CD4-positive, alpha-beta T cell treated with Interleukin-6 at 100 ng/mL for 8 hours (primary cell): Measurements from ENCODE around the gene CCDC68.

Source experiments
- DNase-seq: peaks from one replicate; pipeline ENCODE4 v3.0.0-alpha.2; 2020; ENCODE audit warnings: mixed read lengths, low spot score

The CCDC68 gene

DNA sequence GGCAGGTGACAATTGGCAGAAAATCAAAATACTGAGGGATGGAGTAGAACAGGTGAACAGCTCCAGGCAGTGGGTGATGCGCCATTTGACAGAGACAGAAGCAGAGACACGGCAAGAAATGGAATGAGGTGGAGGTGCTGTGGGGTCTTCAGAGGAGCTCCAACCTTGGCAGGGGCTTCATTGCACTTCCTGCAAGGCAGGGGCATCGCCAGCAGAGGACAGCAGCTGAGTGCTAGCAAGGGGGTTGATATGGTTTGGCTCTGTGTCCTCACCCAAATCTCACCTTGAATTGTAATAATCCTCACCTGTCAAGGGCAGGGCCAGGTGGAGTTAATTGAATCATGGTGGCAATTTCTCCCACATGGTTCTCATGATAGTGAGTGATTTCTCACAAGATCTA, 42.8 kb downstream of the CCDC68 start:
- DNase-seq: no peak

DNA sequence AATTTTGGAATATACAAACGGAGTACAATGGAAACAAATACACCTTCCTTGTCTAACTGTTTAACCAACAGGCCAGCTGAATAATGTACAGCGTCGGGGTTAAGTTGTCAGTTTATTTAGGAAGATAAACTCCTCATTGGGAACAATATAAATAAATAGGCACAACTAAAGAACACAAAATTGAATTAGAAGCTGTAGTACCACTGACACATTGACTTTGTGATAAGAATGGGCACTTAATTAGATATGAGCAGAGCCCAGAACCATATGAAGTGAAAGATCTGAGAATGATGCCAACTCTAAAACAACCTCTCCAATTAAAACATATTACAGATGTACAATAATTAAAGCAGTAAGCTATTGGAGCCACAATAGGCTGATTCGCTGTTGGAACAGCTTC, 44.4 kb downstream of the CCDC68 start:
- no peak for DNase-seq

DNA sequence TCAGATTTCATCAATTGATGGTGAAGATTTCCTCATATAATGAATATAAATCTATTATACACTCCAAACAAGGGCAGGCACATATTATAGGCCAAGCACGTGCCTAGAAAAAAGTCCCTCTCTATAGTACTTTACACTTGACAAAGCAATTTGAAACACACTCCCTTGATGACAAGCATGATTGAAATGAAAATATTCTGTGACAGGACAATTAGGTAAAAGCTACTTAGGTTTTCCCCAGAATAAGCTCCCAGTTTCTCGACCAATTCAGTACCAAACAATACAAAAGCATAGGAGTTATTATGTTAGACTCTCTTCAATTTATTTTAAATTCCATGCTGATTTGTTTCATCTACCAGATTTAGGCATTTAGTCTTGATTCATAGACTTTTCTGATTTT, 47.7 kb downstream of the CCDC68 start:
- no peak for DNase-seq

DNA sequence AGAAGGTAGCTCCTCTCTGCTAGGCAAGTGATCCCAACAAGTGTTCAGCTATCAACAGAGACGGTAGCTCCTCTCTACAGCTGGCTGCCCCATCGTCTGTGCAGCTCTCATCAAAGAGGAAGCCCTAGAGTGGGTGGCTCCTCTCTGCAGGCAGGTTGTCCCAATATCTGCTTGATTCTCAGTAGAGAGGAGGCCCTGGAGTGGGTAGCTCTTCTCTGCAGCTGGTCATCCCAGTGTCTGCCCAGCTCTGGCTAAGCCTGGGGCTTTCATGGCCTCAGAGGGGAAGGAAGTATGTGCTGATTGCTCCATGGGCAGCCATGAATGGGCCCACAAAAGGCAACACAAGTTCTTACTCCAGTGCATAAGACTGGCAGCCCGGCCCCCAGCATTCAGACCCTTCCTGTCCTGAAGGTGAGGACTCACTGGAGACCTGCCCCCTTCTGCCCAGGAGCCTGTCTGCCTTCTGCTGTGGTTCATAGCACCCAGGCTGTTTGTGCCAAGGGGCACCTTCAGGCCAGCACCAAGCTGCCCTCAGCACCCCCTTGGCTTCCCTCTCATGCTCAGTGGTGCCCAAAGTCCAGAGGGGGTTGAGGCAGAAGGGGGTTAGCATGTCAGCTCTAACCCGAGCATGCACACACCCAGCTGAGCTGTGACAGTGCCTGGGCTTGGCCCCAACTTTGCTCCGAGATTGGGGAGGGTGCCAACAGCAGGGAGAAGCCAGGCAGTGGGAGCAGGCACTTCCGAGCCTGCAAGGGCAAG, 48.9 kb downstream of the CCDC68 start:
- DNase-seq: no peak

DNA sequence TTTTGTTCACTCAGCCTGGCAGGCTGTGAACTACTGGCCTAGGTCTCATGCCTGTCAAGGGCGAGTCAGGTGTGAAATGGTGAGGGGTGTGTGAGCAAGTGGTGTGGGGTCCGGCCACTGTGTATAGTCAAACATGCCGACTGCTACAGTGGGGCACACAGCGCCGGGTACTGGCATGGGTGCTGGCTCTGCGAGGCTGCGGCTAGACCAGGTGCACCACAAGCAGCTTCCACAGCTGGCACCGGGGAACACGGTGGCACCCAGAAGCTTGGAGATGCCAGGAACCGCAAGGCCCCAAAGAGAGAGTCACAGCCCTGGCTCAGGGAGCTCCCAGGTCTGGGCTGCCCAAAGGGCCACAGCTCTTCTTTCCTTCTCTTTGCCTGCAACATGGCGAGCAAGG, 49.7 kb downstream of the CCDC68 start:
- DNase-seq: no peak

DNA sequence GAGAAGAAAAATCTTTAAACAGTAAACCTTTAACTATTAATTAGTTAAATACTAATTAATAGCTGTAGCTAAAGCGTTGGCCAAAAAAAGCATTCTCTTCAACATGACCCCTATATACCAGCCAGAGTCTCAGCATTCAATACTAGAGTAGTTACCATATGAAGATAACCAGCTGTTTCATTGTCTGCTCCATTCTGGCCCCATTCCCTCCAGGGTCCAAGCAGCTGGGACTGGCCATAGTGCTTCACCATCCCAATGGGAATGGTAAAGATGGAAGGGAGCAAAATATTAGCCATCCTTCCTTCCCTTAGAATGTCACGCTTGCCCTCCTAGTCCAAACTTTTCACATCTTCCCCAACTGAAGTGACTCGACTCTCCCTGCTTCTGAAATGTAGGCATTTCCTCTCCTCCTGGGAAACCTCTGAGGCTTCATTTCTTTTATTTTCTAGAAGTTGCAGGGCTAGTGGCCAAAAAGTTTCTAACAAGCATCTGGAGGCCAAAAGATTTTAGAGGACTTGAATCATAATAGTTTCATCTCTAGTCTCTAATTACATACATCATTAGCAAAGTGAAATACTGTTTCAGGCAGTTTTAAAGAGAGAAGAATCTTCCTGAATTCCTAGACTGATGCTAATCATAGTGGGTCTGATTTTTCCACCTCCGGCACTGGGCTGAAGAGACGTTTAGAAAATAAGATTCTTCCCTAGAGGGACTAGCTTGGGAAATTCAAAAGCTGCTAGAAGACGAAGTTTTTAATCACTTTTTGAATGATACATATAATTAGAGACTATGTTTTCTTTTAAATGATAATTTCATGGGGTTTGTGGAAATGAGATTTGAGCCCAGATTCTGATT, 52.7 kb downstream of the CCDC68 start:
- DNase-seq: no peak

DNA sequence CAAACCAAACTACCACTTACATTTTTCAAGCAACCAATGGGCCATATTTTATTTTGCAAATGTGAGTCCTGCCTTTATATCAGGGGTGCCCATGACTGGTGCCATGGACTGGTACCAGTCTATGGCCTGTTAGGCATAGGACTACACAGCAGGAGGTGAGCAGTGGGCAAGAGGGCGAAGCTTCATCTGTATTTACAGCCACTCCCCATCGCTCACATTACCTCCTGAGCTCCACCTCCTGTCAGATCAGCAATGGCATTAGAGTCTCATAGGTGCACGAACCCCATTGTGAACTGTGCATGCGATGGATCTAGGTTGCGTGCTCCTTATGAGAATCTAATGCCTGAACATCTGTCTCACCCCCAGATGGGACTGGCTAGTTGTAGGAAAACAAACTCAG, 53.6 kb downstream of the CCDC68 start:
- no peak for DNase-seq

DNA sequence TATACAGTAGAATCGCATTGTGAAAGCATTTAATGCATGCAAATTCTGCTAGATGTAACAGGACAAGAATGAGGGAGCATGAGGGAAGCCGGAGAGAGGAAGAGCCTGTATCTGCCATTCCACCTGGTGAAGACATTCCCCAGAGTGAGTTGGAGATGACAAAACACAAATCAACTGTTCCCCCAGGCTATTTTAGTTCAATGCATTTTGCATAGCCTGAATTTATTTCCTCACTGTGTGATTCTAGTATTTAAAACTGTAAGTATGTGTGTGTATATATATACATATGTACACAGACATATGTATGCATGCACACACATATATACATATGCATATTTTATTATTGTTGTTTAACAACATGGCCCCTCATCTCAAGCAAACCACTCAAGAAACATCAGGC, 54.7 kb downstream of the CCDC68 start:
- DNase-seq: no peak

DNA sequence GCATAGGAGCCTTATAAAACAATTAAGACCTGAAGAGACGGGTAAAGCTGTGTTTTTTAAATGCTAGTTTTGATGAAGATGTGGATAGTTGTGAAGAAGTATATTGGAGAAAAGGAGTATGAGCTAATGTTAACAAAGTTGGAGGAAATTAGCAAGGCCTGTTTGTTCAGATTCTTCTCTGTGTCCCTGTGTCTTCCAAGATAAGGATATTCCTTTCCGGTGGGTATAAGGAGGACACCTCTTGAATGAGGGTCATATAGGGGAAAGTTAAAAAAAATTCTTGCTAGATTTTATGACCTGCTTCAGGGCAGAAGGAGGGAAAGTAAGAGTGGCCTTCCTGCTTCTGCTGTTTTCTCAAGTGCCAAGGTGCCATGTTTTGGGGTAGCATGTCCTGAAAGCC, 59.0 kb downstream of the CCDC68 start:
- no peak for DNase-seq

DNA sequence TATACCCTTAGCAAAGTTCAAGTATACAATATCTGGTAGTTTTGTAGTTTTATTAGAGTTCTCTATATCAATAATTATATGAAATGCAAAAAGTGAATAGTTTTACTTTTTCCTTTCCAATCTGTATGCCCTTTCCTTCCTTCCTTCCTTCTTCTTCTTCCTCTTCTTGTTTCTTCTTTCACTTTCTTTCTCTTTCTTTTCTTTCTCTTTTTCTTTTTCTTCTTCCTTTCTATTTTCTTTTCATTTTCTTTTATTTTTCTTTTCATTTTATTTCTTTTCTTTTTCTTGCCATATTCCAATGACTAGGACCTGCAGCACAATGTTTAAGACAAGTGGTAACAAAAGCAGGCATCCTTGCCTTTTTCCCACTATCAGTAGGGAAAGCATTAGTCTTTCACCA, 59.8 kb downstream of the CCDC68 start:
- no peak for DNase-seq

DNA sequence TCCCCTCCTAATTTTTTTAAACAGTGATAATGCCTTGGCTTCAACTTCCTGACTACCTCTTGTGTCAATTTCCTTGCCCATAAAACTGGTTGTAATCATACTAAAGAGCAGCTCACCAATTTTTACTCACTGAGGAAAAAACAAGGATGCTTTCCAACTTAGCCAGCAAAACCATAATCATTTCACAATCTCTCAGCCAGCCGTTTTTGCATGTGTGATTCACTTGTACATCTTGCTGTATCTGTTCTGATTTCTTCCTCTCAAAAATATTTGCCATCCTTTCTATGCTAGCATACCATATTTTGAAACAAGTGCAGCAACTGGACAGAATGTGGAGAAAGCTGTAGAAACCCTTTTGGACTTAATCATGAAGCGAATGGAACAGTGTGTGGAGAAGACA, 70.3 kb downstream of the CCDC68 start:
- DNase-seq: no peak

DNA sequence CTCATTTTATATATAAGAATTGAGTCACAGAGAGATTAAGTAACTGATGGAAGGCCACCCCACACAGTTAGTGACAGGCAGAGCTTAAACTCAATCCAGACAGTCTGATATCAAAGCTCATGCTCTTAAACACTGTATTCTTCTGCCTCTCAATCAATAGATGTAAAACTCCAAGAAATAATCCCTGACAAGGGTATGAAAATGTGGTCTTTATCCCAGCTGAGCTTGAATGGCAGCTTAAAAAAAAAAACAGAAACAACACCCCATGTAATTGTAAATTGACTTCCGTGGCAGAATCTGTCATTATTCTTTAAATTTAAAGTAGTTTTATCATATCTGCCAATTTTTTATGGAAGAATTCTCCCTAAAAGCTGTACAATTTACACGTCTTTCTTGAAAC, 70.9 kb downstream of the CCDC68 start:
- no peak for DNase-seq

DNA sequence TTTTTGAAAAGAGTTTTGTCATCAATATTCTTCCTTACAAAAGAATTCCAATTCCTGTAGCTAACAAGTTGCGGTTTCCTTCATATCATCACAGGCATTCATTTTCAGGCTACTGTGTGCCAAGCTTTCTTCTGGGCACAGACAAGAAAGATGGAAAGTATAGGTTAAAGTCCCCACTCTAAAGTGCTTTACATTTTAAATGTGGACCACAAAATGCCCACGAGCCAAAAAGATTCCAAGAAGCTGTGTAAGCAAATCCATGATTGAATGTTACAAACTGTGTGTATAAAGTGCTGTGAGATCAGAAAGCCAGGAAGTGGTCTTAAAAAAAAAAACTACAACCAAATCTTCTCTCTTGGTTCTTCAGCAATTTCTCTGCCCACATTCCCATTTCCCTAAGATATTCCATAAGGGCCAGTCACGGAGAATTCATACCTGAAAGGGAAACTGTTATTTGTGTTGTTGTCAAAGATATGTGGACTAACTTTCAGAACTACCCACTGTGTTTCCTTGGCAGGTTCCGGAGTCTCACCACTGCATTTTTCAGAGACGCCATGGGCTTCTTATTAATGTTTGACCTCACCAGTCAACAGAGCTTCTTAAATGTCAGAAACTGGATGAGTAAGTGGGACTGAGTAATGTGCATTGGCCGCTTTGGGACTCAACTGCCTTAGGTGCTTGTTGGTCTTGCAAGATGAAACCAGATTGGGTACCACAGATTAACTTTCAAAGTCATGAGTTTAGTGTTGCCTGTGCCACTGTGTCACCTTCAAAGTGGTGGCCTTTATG, 75.3 kb downstream of the CCDC68 start:
- DNase-seq: no peak

DNA sequence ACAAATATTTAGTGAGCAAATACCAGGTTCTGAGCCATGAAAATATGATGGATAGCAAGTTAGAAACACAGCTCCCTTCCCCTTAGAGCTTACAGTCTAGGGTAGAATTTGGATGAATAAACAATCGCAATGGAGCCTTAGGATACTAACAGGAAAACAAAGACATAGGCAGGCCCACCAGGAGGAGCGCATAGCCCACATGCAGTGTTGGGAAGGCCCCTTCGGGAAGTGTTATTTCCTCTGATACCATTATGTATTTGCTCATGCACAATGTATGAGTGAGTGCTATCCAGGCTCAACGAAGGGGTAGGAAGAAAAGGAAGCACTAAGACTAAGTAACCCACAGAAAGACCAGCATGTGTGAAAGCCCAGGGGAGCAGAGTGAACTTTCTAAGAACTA, 76.9 kb downstream of the CCDC68 start:
- DNase-seq: no peak

DNA sequence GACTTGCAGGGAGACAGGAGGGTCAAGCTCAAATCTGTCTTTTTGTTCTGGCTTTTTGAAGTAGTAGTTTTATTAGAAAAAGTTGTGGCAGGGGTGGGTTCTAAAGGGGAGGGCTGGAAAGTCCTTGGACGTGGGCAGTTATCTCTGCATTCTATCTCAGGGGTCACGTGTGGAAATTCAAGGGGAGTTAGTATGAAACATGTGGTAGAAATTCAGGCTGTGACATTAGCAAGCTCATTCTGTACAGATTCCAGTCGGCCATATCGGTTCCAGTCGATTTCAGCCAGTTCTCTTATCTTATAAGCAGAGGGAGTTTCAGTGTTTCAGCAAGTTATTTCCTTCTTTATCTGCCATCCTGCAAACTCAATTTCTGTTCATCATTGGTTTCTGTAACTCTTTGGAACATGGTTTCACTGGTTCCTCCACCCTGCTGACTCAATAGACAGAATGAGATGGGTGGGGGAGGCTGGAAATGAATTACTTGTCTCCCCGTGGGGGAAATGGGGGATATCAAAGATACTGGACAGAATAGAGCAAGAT, 78.0 kb downstream of the CCDC68 start:
- DNase-seq: no peak

DNA sequence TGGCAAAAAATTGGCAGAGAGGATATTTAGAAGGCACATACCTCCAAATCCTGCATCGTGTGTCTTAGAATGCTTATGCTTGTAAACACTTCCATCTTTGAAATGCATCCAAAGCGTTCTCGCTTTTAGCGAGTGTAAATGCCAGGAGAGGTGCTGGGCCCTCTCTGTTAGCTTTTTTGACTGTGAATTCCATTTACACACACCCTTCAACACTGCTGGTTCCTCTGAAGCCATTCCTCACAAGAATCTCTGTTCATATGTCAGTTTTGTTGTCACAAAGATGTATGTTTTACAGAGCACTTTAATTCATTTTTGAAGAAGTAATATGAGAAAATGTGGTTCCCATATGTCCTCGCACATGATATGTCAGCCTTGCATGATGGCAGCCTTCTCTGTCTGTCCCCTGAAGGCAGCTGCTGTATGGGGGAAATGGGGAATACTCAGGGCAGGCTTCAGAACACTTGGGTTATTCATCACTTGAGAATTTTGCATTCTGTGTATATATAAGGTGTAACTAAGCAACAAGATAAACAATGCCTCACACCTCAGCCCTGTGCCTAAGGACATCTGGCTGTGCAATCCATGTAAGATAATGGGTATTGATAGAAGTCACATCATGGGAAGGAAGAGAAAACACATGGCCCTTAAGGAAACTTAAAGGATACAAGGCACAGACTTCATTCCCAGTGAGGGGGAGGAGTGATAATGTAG, 78.7 kb downstream of the CCDC68 start:
- no peak for DNase-seq

DNA sequence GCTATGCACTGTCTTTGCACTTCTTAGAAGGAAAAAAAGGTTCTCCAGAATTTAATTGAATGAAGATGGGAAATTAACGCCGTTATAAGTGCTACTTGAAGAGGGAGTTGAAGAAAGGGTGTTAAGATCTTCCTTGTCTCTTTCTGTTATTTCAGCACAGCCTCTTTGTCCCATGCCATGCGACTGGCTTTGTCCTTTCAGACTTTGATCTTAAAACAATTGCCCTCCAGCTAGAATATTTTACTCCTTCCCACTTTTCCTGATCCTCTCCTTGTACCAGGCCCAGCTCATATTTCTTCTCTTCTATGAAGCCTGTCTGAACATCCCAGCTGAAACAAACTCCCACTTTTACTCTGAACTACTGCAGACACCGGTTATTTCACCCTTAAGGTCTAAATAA, 79.6 kb downstream of the CCDC68 start:
- no peak for DNase-seq

DNA sequence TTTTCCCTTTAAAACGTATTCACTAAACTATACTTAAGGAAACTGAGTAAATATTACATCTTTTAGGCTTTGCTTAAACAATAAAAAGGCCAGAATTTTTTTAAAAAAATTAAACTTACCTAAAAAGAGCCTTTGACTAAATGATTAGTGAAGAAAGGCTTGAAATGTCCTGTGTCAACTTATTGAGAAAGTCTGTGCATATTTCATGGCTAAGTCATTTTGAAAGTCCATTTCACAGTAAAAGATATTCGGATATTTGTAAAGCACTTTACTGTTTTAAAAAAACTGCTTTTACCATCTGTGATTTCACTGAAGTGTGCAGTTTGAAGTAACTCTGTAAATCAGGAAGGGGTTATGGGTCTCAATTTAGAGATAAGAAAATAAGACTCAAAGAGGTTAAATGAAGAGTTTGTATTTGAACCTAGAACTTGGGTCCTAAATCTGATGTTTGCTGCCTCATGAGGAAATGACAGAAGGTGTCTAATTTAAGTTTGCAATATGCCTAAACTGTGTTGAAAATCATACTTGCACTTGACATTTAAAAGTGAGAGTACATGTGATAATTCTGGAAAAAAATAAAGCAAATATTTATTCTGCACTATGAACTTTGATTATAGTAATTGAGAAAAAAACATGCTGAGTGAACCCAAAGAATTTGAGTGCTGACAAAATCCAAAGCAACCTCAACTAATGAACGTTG, 80.5 kb downstream of the CCDC68 start:
- no peak for DNase-seq

DNA sequence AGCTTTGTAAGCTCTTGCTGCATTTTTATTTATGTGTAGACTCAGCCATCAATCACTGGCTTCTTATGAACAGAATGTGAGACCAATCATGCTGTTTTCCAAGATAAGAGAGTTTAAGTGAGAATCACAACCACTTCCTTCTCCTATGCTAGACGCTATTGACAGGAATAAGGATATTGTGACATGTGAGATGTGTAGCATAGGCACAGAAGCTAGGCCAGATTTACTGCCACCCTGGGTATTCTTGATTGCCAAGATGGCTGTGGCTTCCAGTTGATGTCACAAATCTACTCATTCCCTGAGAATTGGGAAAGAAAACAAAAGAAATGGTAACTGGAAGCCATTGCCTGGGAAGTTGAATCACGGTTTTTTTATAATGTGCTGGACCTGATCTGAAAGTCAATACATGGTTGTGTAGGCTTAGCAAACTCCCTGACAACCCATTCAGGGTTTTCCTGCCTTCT, 81.1 kb downstream of the CCDC68 start:
- no peak for DNase-seq

DNA sequence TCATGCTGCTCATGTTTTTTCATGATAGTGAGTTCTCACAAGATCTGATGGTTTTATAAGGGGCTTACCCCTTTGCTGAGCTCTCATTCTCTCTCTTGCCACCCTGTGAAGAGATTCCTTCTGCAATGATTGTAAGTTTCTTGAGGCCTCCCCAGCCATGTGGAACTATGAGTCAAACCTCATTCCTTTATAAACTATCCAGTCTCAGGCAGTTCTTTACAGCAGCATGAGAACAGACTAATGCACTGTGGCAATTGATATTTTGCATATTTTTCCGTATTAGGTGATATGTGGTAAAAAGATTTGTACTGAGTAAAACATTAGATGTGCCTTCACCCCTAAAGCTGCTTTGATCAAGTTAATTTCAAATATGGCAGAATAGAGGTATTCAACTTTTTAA, 82.2 kb downstream of the CCDC68 start:
- DNase-seq: no peak

DNA sequence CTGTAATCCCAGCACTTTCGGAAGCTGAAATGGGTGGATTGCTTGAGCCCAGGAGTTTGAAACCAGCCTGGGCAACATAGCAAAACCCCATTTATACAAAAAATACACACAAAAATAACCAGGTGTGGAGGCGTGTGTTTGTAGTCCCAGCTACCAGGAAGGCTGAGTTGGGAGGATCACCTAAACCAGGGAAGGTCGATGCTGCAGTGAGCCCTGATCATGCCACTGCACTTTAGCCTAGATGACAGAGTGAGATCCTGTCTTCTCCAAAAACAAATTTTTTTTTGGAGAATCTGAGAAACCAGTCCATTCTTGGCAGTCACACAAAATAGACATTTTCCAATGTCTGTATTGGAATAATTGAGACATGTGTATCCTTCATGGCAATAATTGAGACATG, 84.2 kb downstream of the CCDC68 start:
- no peak for DNase-seq
